Ishikawa (cell line): ENCODE results near the gene NOX5.
A peak's percentile ranks its signal among the peaks of the same experiment; 100 is the strongest.

Experiments
- CEBPB ChIP-seq: IDR thresholded peaks from 2 replicates; pipeline ENCODE4 v1.6.1; 2012
- CREB1 ChIP-seq: IDR thresholded peaks from 2 replicates; pipeline ENCODE4 v1.6.1; 2012; ENCODE audit warnings: low read depth
- EGR1 ChIP-seq: IDR thresholded peaks from 2 replicates; pipeline ENCODE4 v1.6.1; 2012
- EP300 ChIP-seq: IDR thresholded peaks from 2 replicates; pipeline ENCODE4 v1.6.1; 2012; ENCODE audit warnings: borderline replicate concordance
- FOXM1 ChIP-seq: IDR thresholded peaks from 2 replicates; pipeline ENCODE4 v1.6.1; 2012; ENCODE audit warnings: low read depth, borderline replicate concordance
- MAX ChIP-seq: IDR thresholded peaks from 2 replicates; pipeline ENCODE4 v1.6.1; 2012
- NFIC ChIP-seq: IDR thresholded peaks from 2 replicates; pipeline ENCODE4 v1.6.1; 2012
- RAD21 ChIP-seq: IDR thresholded peaks from 2 replicates; pipeline ENCODE4 v1.6.1; 2012; ENCODE audit warnings: low read depth
- TAF1 ChIP-seq: IDR thresholded peaks from 2 replicates; pipeline ENCODE4 v1.6.1; 2012; ENCODE audit warnings: low read depth, mild to moderate bottlenecking
- TCF12 ChIP-seq: IDR thresholded peaks from 2 replicates; pipeline ENCODE4 v1.6.1; 2012; ENCODE audit warnings: low read depth
- TEAD4 ChIP-seq: IDR thresholded peaks from 2 replicates; pipeline ENCODE4 v1.6.1; 2012
- USF1 ChIP-seq: IDR thresholded peaks from 2 replicates; pipeline ENCODE4 v1.6.1; 2012
- YY1 ChIP-seq: IDR thresholded peaks from 2 replicates; pipeline ENCODE4 v1.6.1; 2012; ENCODE audit warnings: low read depth
- ZBTB7A ChIP-seq: IDR thresholded peaks from 2 replicates; pipeline ENCODE4 v1.6.1; 2012; ENCODE audit warnings: low read depth
- TF ChIP-seq, protein P1 (sequence below): IDR thresholded peaks from 2 replicates; pipeline ENCODE4 v1.6.1; 2012; ENCODE audit warnings: low read depth, mild to moderate bottlenecking

NOX5 gene

GRCh38 chr15:69071260-69071659 is 56.8 kb downstream of the NOX5 start:
- TF ChIP-seq CREB1 (no peak), FOXM1 (no peak), TEAD4 (no peak), CEBPB (no peak), ZBTB7A (no peak), TAF1 (no peak), USF1 (no peak), EGR1 (no peak), MAX (no peak), NFIC (no peak)
- TF ChIP-seq, protein P1, sequence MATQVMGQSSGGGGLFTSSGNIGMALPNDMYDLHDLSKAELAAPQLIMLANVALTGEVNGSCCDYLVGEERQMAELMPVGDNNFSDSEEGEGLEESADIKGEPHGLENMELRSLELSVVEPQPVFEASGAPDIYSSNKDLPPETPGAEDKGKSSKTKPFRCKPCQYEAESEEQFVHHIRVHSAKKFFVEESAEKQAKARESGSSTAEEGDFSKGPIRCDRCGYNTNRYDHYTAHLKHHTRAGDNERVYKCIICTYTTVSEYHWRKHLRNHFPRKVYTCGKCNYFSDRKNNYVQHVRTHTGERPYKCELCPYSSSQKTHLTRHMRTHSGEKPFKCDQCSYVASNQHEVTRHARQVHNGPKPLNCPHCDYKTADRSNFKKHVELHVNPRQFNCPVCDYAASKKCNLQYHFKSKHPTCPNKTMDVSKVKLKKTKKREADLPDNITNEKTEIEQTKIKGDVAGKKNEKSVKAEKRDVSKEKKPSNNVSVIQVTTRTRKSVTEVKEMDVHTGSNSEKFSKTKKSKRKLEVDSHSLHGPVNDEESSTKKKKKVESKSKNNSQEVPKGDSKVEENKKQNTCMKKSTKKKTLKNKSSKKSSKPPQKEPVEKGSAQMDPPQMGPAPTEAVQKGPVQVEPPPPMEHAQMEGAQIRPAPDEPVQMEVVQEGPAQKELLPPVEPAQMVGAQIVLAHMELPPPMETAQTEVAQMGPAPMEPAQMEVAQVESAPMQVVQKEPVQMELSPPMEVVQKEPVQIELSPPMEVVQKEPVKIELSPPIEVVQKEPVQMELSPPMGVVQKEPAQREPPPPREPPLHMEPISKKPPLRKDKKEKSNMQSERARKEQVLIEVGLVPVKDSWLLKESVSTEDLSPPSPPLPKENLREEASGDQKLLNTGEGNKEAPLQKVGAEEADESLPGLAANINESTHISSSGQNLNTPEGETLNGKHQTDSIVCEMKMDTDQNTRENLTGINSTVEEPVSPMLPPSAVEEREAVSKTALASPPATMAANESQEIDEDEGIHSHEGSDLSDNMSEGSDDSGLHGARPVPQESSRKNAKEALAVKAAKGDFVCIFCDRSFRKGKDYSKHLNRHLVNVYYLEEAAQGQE, result no peak

DNA sequence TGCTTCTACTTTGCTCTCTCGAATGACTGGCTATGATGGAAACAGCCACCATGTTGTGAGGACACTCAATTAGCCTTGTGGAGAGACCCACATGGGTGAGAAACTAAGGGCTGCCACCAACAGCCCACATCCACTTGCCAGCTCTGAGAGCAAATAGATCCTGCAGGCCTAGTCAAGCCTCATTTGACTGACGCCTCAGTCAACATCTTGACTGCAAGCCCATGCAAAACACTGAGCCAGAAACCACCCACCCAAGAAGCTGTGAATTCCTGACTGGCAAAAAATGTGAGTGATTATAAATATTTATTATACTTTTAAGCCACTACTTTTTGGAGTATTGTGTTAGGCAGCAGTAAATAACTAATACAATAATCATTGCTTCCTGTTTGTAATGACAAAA is 58.4 kb downstream of the NOX5 start:
- TF ChIP-seq CREB1 (no peak), TCF12 (no peak)

DNA sequence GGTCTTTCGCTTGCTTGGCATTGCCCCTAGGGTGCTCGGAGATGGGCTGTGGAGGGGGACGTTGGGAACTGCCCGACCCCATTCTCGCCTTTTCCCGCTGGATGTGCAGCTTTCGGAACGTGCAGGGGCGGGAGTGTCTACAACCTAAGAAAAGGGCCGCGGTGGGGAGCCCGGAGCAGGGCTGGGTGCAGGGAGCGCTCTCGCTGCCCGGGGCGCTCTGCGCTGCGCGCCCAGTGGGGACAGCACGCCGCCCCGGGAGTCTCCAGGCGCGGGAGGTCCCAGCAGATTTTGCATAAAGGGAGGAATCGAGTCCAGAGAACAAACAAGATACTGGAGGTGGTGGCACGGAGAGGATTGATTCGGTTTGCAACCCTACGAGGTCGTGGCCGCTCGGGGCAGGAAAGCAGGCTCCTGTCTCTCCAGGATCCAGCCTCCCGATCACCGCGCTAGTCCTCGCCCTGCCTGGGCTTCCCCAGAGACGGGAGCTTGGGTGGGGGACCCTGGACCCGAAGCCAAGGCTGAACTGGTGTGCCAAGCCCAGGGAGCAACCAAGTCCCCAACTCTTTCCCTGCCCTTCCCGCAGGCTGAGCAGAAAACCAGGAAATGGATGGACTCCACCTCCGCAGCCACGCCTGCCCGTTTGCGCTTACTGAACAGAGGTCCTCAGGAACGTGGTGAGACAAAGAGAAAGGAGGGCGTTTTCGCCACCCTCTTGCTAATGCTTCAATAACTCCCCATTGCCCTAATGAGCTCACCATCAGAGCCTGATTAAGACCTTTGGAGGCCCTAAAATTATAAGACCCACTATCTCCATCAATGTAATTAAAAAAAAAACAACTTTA is 59.7 kb downstream of the NOX5 start:
- TF ChIP-seq NFIC (no peak), CEBPB (no peak), TEAD4 (no peak), TAF1 (no peak), USF1 (no peak), RAD21 (no peak), YY1 (0 out of 2 replicates have a peak, but pooled peaks have one; percentile 39), TCF12 (no peak), MAX (0 out of 2 replicates have a peak, but pooled peaks have one; percentile 26), FOXM1 (no peak), ZBTB7A (no peak), EP300 (no peak), CREB1 (no peak), EGR1 (peak; percentile 26; the same call in 1 of the 2 replicates)
- TF ChIP-seq, protein P1, result no peak

GRCh38 chr15:69074843-69075224 is 60.3 kb downstream of the NOX5 start:
- TF ChIP-seq ZBTB7A, result no peak
- TF ChIP-seq EP300, result no peak
- TF ChIP-seq MAX, result no peak
- no peak for TF ChIP-seq CREB1
- no peak for TF ChIP-seq EGR1
- TF ChIP-seq CEBPB, result no peak
- TF ChIP-seq TCF12, result no peak
- TF ChIP-seq FOXM1, result no peak
- TF ChIP-seq USF1, result no peak
- TF ChIP-seq TEAD4, result no peak
- TF ChIP-seq NFIC, result no peak
- TF ChIP-seq, protein P1, result no peak
- TF ChIP-seq RAD21, result no peak
- TF ChIP-seq TAF1, result no peak
- TF ChIP-seq YY1, result no peak
